ENCODE measurements around the gene TNFAIP2.
A peak's percentile ranks its signal among the peaks of the same experiment; 100 is the strongest.

The TNFAIP2 gene

DNA sequence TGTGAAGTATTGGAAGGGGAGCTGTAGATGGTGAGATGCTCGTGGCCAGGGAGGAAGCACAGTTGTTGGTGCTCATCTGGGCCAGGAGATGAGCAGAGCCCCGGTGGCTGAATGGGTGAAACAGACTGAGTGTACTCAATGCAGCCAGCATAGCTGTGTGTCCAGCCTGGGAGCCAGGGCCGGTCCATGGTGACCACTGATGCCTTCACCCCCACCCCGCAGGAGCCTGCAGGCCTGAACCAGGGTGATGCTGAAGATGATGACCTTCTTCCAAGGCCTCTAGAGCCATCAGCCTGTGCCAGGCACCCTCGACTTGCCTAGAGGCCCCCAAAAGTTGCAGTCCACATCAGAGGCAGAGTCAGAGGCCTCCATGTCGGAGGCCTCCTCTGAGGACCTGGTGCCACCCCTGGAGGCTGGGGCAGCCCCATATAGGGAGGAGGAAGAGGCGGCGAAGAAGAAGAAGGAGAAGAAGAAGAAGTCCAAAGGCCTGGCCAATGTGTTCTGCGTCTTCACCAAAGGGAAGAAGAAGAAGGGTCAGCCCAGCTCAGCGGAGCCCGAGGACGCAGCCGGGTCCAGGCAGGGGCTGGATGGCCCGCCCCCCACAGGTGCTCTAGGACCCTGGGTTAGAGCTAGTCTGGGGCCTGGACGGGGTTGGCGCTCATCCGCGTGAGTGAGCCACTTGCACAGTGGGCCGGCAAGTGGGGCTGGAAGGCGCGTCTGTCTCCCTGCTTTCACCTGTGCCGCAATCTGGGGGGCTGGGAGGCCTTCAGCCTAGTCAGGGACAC is 3.0 kb downstream of the TNFAIP2 start:
- no peak overlapping the region for H3K27ac ChIP-seq
- peak overlapping the region; percentile 22 to 47 for H3K4me3 ChIP-seq
- TF ChIP-seq, protein P1, sequence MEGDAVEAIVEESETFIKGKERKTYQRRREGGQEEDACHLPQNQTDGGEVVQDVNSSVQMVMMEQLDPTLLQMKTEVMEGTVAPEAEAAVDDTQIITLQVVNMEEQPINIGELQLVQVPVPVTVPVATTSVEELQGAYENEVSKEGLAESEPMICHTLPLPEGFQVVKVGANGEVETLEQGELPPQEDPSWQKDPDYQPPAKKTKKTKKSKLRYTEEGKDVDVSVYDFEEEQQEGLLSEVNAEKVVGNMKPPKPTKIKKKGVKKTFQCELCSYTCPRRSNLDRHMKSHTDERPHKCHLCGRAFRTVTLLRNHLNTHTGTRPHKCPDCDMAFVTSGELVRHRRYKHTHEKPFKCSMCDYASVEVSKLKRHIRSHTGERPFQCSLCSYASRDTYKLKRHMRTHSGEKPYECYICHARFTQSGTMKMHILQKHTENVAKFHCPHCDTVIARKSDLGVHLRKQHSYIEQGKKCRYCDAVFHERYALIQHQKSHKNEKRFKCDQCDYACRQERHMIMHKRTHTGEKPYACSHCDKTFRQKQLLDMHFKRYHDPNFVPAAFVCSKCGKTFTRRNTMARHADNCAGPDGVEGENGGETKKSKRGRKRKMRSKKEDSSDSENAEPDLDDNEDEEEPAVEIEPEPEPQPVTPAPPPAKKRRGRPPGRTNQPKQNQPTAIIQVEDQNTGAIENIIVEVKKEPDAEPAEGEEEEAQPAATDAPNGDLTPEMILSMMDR (IDR thresholded peaks at IDR 0.05) = no peak
- H3K27me3 ChIP-seq = peaks cover 0 to 92% of the 10 kb centered on the region in 2 donors
- H3K36me3 ChIP-seq = peaks cover 0 to 9% (median 0%) of the 10 kb centered on the region in 3 donors
- H3K9me3 ChIP-seq = no peaks in the 10 kb centered on the region
- H3K4me1 ChIP-seq = peaks cover 0 to 88% (median 39%) of the 10 kb centered on the region in 4 donors
- intact Hi-C loops (cut with DNase I; ENCODE audit: low total_unique reads) = no loop called here
- DNase-seq = no peak

DNA sequence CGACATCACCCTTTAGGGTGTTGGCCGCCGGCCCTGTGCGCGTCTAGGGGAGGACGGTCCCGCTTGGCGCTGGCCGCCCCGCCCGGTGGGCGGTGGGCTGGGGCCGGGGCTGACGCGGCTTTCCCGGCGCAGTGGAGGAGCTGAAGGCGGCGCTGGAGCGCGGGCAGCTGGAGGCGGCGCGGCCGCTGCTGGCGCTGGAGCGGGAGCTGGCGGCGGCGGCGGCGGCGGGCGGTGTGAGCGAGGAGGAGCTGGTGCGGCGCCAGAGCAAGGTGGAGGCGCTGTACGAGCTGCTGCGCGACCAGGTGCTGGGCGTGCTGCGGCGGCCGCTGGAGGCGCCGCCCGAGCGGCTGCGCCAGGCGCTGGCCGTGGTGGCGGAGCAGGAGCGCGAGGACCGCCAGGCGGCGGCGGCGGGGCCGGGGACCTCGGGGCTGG is 3.6 kb downstream of the TNFAIP2 start:
- TF ChIP-seq, protein P1 (IDR thresholded peaks at IDR 0.05) = peak in 1 of 2 experiments; percentile 30
- Histone ChIP-seq H3K4me3 (peak overlapping the region; percentile 22 to 47), H3K36me3 (peaks cover 0 to 9% (median 0%) of the 10 kb centered on the region in 3 donors), H3K27ac (no peak overlapping the region), H3K4me1 (peaks cover 0 to 87% (median 36%) of the 10 kb centered on the region in 4 donors), H3K9me3 (no peaks in the 10 kb centered on the region), H3K27me3 (peaks cover 0 to 86% of the 10 kb centered on the region in 2 donors)
- no peak for DNase-seq
- intact Hi-C loops (cut with DNase I; ENCODE audit: low total_unique reads) = no loop called here

DNA sequence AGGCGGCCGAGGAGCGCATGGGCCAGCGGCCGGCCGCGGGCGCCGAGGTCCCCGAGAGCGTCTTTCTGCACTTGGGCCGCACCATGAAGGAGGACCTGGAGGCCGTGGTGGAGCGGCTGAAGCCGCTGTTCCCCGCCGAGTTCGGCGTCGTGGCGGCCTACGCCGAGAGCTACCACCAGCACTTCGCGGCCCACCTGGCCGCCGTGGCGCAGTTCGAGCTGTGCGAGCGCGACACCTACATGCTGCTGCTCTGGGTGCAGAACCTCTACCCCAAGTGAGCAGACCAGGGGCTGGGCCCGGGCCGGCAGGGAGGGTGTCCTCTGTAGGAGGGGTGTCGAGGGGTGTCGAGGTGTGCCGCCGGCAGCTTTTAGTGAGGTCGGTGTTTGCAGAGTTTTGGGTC is 4.1 kb downstream of the TNFAIP2 start:
- TF ChIP-seq, protein P1 (IDR thresholded peaks at IDR 0.05) = no peak
- peaks cover 0 to 82% of the 10 kb centered on the region in 2 donors for H3K27me3 ChIP-seq
- no peak overlapping the region for H3K27ac ChIP-seq
- intact Hi-C loops (cut with DNase I; ENCODE audit: low total_unique reads) = no loop called here
- peaks cover 0 to 83% (median 31%) of the 10 kb centered on the region in 4 donors for H3K4me1 ChIP-seq
- no peak for DNase-seq
- peak overlapping the region in 1 of 2 donors; percentile 47 for H3K4me3 ChIP-seq
- H3K9me3 ChIP-seq = no peaks in the 10 kb centered on the region
- peaks cover 0 to 12% (median under 1%) of the 10 kb centered on the region in 3 donors for H3K36me3 ChIP-seq

DNA sequence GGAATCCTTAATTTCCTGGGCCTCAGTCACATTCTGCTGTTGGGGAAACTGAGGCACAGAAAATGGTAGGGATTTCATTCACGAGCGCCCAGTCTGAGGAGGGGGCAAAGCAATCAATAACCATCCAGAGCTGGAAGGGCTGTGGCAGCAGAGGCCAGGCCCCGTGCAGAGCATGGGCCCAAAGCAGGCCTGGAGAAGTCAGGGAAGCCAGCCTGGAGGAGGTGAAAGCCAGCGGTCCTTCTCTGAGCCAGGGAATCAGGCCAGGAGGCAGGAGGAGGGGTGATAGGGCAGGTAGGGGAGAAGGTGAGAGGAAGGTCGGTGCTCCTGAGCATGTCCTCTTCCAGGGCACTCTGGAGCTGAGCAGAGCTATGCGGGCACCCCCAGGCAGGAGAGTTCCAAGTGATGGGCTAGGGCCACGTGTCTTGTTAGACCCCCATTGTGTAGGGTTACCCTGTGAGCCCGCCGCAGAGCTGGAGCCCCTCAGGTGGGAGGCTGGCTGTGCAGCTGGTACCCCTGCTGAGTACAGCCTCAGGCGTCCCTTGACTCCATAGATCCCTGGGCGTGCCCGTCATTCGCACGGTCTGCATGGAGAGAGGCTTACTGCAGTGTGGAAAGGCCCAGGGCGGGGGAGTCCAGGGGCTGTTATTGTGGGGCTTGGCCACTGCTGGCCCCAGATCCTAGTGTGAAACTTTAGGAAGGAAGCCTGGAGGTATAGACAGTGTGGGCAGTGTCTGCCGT is 4.8 kb downstream of the TNFAIP2 start:
- intact Hi-C loops (cut with DNase I; ENCODE audit: low total_unique reads) = no loop called here
- H3K36me3 ChIP-seq = peaks cover 0 to 14% (median 7%) of the 10 kb centered on the region in 3 donors
- peaks cover 0 to 79% (median 24%) of the 10 kb centered on the region in 4 donors for H3K4me1 ChIP-seq
- H3K4me3 ChIP-seq = no peak overlapping the region
- H3K27me3 ChIP-seq = peaks cover 0 to 75% of the 10 kb centered on the region in 2 donors
- H3K9me3 ChIP-seq = no peaks in the 10 kb centered on the region
- H3K27ac ChIP-seq = no peak overlapping the region
- TF ChIP-seq, protein P1 (IDR thresholded peaks at IDR 0.05) = no peak
- no peak for DNase-seq

DNA sequence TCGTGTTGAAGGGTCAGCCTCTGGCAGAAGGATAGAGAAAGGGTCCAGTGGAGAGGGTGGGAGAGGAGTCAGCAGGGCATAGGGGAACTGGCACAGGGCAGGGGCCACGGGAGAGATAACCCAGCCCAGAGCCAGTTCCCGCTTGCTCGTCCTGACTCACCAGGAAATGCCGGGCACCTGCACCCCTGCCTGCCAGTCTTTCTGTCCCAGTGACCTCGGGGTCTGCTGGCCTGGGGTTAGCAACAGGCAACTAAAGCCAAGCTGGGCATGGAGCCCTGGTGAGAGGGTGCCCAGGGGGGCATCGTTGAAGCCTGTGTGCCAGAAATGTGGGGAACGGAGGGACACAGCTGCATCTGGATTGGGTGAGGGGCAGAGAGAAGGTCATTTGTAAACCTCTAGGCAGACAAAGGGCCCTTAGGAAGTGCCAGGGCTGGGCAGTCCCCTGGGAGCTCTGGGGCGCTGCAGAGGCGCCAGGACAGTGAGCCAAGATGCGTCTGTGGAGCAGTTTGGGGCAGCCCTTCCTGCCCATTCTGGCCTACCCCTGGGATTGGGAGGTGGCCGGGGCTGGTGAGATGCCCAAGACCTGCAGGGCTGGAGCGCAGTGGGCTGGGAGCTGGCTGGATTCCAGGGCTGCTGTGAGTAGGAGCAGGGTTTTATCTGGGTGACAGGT is 5.5 kb downstream of the TNFAIP2 start:
- peaks cover 0 to 72% (median 18%) of the 10 kb centered on the region in 4 donors for H3K4me1 ChIP-seq
- no peaks in the 10 kb centered on the region for H3K9me3 ChIP-seq
- no peak for DNase-seq
- TF ChIP-seq, protein P1 (IDR thresholded peaks at IDR 0.05) = no peak
- intact Hi-C loops (cut with DNase I; ENCODE audit: low total_unique reads) = no loop called here
- no peak overlapping the region for H3K27ac ChIP-seq
- no peak overlapping the region for H3K4me3 ChIP-seq
- H3K36me3 ChIP-seq = peaks cover 0 to 18% (median 15%) of the 10 kb centered on the region in 3 donors
- peaks cover 0 to 68% of the 10 kb centered on the region in 2 donors for H3K27me3 ChIP-seq

All from tibial artery (tissue), 4 donors.